ENCODE results near the gene CAB39L. TPM values are rescaled to one million over a fixed set of nuclear protein-coding genes. Genes with fewer than 3 reads are reported as not detected.

The CAB39L gene
- total RNA-seq, 3 donors from 2014 or later (not counting 1 experiment from before 2014, with no cell fraction given), result 4.4 to 6.5 (median 6.0) TPM

DNA sequence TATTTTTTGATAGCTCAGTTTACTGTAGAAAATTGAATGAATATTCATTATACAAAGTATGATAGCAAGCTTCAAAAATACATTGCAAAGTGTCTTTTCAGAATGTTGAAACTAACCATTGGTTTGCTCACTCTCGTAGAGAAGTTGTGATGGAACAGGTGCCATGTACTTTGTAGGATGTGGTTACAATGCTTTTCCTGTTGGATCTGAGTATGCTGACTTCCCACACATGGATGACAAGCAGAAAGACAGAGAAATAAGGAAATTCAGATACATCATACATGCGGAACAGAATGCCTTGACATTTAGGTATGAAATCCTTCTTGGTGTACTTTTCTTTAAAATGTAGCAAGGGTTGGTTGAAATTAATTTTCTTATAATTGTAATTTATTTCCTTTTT, 165.7 kb downstream of the CAB39L start:
- H3K27ac ChIP-seq (ENCODE audit: low read length), result no peak overlapping the region
- ATAC-seq, result no peak

DNA sequence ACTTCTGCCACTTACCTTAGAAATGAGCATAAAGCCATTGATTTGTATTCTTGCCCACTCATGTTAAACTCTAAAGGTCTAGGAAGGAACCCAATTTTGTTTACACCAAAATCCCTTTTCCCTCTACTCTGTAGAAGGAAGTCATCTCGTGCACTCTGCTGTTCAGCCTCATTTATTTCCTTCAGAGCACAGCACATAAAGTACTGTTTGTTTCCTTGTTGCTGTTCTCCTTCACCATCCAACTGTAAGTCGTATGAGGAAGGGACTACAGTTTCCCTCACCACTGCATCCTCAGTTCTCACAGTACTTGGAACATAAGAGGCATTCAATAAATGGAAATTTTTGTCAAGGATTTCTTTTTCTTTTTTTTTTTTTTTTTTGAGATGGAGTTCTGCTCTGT, 171.6 kb downstream of the CAB39L start:
- ATAC-seq, result no peak
- H3K27me3 ChIP-seq (ENCODE audit: control insufficient read depth, insufficient read depth, low read length), result no peaks in the 10 kb centered on the region
- 63% methylated on average over 2 of the region's 2 CpGs for WGBS (ENCODE audit: insufficient coverage)
- no peak overlapping the region for H3K4me3 Mint-ChIP-seq
- H3K9me3 Mint-ChIP-seq, result no peaks in the 10 kb centered on the region
- no peaks in the 10 kb centered on the region for H3K9me3 ChIP-seq (ENCODE audit: control insufficient read depth, insufficient read depth, low read length)
- peaks cover 9% of the 10 kb centered on the region for H3K36me3 Mint-ChIP-seq
- no peaks in the 10 kb centered on the region for H3K4me1 ChIP-seq (ENCODE audit: control insufficient read depth, insufficient read depth, low read length)
- no peak for DNase-seq
- TF ChIP-seq, protein P1, sequence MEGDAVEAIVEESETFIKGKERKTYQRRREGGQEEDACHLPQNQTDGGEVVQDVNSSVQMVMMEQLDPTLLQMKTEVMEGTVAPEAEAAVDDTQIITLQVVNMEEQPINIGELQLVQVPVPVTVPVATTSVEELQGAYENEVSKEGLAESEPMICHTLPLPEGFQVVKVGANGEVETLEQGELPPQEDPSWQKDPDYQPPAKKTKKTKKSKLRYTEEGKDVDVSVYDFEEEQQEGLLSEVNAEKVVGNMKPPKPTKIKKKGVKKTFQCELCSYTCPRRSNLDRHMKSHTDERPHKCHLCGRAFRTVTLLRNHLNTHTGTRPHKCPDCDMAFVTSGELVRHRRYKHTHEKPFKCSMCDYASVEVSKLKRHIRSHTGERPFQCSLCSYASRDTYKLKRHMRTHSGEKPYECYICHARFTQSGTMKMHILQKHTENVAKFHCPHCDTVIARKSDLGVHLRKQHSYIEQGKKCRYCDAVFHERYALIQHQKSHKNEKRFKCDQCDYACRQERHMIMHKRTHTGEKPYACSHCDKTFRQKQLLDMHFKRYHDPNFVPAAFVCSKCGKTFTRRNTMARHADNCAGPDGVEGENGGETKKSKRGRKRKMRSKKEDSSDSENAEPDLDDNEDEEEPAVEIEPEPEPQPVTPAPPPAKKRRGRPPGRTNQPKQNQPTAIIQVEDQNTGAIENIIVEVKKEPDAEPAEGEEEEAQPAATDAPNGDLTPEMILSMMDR (IDR thresholded peaks at IDR 0.05), result no peak
- no peak overlapping the region for H3K4me3 ChIP-seq (ENCODE audit: low read length)
- no peak overlapping the region for H3K27ac ChIP-seq (ENCODE audit: low read length)
- no peaks in the 10 kb centered on the region for H3K27me3 Mint-ChIP-seq (ENCODE audit: low read depth in 2 of 2)
- H3K27ac Mint-ChIP-seq, result no peak overlapping the region
- peaks cover 5% of the 10 kb centered on the region for H3K36me3 ChIP-seq (ENCODE audit: control insufficient read depth, insufficient read depth, low read length)
- H3K4me1 Mint-ChIP-seq, result no peaks in the 10 kb centered on the region
- intact Hi-C loops (cut with micrococcal nuclease), result no loop called here

More for the DNA sequence above, 165.7 kb downstream of the CAB39L start:
- Histone ChIP-seq H3K36me3 (ENCODE audit: control insufficient read depth, insufficient read depth, low read length) (peaks cover 7% of the 10 kb centered on the region), H3K27me3 (ENCODE audit: control insufficient read depth, insufficient read depth, low read length) (no peaks in the 10 kb centered on the region), H3K4me1 (ENCODE audit: control insufficient read depth, insufficient read depth, low read length) (no peaks in the 10 kb centered on the region), H3K9me3 (ENCODE audit: control insufficient read depth, insufficient read depth, low read length) (no peaks in the 10 kb centered on the region), H3K4me3 (ENCODE audit: low read length) (no peak overlapping the region)
- WGBS (ENCODE audit: insufficient coverage), result 45% methylated on average over 1 of the region's 2 CpGs
- H3K9me3 Mint-ChIP-seq, result no peaks in the 10 kb centered on the region
- H3K27ac Mint-ChIP-seq, result no peak overlapping the region
- intact Hi-C loops (cut with micrococcal nuclease), result no loop called here
- TF ChIP-seq, protein P1 (IDR thresholded peaks at IDR 0.05), result no peak
- no peaks in the 10 kb centered on the region for H3K27me3 Mint-ChIP-seq (ENCODE audit: low read depth in 2 of 2)
- H3K4me3 Mint-ChIP-seq, result no peak overlapping the region
- no peak for DNase-seq
- H3K4me1 Mint-ChIP-seq, result no peaks in the 10 kb centered on the region
- no peaks in the 10 kb centered on the region for H3K36me3 Mint-ChIP-seq

DNA sequence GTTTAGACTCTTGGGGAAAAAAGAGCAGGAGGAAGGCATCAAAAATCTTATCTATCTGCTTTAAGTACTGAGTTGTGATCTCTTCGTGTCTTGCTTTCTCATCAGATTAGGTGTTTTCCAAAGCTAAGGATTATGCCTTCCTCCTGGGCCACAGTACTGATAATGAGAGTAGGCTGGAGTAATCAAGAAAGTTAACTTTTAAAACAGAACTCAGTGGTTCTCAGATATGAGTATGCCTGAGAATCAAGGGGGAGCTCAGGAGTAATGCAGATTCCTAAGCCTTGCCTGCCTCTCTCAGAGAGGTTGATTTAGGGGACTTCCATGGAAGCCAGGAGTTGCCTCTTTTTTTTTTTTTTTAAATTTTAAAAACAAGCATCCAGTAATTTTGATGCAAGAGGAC, 172.6 kb downstream of the CAB39L start:
- 50% methylated on average over 1 of the region's 1 CpG for WGBS (ENCODE audit: insufficient coverage)
- Histone ChIP-seq H3K4me3 (ENCODE audit: low read length) (no peak overlapping the region), H3K4me1 (ENCODE audit: control insufficient read depth, insufficient read depth, low read length) (no peaks in the 10 kb centered on the region), H3K36me3 (ENCODE audit: control insufficient read depth, insufficient read depth, low read length) (peaks cover 7% of the 10 kb centered on the region), H3K27me3 (ENCODE audit: control insufficient read depth, insufficient read depth, low read length) (no peaks in the 10 kb centered on the region), H3K27ac (ENCODE audit: low read length) (no peak overlapping the region), H3K9me3 (ENCODE audit: control insufficient read depth, insufficient read depth, low read length) (no peaks in the 10 kb centered on the region)
- DNase-seq (no peak), ATAC-seq (no peak)
- TF ChIP-seq, protein P1 (IDR thresholded peaks at IDR 0.05), result no peak
- Mint-ChIP-seq H3K4me3 (no peak overlapping the region), H3K9me3 (no peaks in the 10 kb centered on the region), H3K27me3 (ENCODE audit: low read depth in 2 of 2) (no peaks in the 10 kb centered on the region), H3K4me1 (no peaks in the 10 kb centered on the region), H3K27ac (no peak overlapping the region), H3K36me3 (peaks cover 9% of the 10 kb centered on the region)
- intact Hi-C loops (cut with micrococcal nuclease), result no loop called here

DNA sequence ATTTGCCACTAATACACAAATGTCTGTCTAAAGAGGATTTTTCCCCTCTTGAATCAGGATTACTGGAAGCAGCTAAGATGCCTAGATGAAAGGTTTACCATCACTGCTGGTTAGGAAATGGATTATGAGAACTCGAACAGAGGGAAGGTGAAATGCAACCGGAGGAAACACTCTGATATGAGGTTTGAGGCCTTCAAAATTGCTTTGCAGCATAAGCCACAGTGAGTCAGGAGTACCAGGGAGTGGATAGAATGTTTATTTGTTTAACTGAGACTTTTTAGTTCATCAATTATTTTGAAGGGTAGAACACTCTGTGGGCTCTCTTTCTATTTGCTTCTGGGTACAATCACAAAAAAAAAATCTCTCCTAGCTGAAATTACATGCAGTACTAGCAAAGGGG, 178.0 kb downstream of the CAB39L start:
- 36% methylated on average over 2 of the region's 2 CpGs for WGBS (ENCODE audit: insufficient coverage)
- ATAC-seq (no peak), DNase-seq (no peak)
- Histone ChIP-seq H3K36me3 (ENCODE audit: control insufficient read depth, insufficient read depth, low read length) (peaks cover 14% of the 10 kb centered on the region), H3K27ac (ENCODE audit: low read length) (no peak overlapping the region), H3K27me3 (ENCODE audit: control insufficient read depth, insufficient read depth, low read length) (no peaks in the 10 kb centered on the region), H3K4me1 (ENCODE audit: control insufficient read depth, insufficient read depth, low read length) (no peaks in the 10 kb centered on the region), H3K9me3 (ENCODE audit: control insufficient read depth, insufficient read depth, low read length) (no peaks in the 10 kb centered on the region), H3K4me3 (ENCODE audit: low read length) (no peak overlapping the region)
- intact Hi-C loops (cut with micrococcal nuclease), result no loop called here
- Mint-ChIP-seq H3K27ac (no peak overlapping the region), H3K9me3 (no peaks in the 10 kb centered on the region), H3K36me3 (peaks cover 10% of the 10 kb centered on the region), H3K4me1 (no peaks in the 10 kb centered on the region), H3K27me3 (ENCODE audit: low read depth in 2 of 2) (no peaks in the 10 kb centered on the region), H3K4me3 (no peak overlapping the region)
- TF ChIP-seq, protein P1 (IDR thresholded peaks at IDR 0.05), result no peak

Data from natural killer cell (primary cell).